Measurements from ENCODE around the gene GRIK3.
"Not testable (repeated sequence)": the region's sequence is repeated elsewhere in the genome, so short reads cannot be mapped to it uniquely, and the experiment has no call there.

The GRIK3 gene

GRCh38 chr1:36783475-36783874 is 250.8 kb downstream of the GRIK3 start:
- DNase-seq (ENCODE audit: low read depth) = no peak

DNA sequence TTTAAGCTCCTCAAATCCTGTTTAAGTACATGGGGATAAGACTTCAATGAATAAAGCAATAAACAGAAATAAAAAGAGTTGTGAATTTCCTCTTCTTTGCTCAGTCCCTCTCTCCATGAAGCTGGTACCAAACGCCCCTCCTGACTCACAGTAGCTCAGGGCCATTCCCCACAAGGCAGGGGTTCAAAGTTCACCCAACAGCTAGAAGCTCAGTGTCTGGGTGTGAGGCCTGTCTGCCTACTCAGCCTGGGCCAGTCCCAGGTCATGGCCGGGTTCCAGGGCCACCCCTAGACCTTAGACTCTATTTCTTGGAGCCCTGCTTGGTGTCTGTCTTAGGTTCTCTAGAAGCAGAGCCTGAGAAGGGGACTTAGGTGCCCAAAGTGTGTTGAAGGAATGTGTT is 251.5 kb downstream of the GRIK3 start:
- DNase-seq (ENCODE audit: low read depth) = no peak

DNA sequence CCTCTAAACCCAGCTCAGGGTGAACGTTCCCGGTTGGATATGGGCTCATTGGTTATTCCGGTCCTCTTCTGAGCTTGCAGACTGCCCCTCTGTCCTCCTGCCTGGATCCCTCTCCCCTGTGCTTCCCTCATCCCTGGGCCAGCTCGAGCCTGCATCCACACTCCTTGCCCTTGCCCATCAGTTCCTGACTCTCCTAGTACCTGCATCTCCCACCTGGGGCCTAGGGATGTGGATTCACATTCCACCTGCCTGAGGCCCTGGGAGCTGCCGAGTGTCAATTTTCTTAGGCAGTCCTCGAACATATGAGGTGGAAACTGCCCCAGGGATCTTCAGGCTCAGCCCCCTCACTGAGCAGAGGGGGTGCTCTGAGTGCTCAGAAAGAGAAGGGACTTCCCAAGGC is 252.2 kb downstream of the GRIK3 start:
- no peak for DNase-seq (ENCODE audit: low read depth)

DNA sequence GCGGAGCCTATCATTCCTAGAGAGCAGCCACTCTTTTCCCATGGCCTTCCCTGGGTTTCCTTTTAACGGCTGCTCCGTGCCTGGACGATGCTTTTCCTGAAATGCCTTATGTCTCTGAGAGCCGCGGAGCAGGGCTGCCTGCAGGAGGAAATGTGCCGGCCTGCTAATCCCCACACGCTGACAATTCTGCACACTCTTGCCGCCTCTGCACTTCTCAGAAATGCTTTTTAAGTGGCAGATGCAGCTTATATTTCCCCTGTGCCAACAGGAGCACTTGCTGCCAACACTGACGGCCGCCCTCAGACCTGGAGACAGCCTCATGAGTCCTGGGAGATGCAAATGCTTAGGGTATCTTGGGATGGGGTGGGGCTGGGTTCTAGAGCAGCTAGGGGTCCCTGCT is 253.2 kb downstream of the GRIK3 start:
- no peak for DNase-seq (ENCODE audit: low read depth)

DNA sequence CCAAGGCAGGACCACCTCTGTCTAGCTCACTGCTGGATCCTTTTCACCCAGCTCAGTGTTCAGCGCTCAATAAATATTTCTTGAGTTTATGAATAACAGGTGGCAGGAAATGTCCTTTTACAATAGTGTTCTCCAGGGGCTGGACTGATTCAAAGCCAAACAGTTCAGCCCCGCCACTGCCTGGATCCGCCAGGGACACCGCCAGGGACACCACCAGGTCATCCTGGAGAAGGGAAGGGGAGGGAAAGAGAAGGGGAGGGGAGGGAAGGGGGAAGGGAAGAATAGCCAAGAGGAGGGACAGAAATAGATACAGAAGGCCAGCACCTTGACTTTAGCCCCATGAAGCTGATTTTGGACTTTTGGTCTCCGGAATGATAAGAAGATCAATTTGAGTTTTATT is 255.6 kb downstream of the GRIK3 start:
- no peak for DNase-seq (ENCODE audit: low read depth)

- DNase-seq (ENCODE audit: low read depth) = no peak
These were observed 257.1 kb downstream of the GRIK3 start for GRCh38 chr1:36776948-36777831.

DNA sequence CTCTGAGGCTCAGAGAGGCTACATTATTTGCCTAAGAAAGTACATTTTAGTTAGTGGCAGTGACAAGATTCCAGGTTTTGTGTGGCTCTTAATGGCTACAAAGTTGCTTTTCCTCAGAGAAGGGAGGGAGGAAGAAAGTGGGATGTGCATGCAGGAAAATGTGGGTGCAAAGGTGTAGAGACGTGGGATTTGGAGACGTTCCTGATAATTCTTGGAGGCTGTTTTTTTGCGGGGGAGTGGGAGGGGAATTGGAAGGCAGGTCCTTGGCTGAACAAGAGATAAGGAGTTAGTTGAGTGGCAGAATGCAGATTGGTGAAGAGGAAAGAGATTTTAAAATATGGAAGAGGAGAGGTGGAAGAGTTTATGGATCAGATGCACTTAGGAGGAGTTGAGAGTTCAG is 258.1 kb downstream of the GRIK3 start:
- no peak for DNase-seq (ENCODE audit: low read depth)

GRCh38 chr1:36775716-36776115 is 258.6 kb downstream of the GRIK3 start:
- no peak for DNase-seq (ENCODE audit: low read depth)

DNA sequence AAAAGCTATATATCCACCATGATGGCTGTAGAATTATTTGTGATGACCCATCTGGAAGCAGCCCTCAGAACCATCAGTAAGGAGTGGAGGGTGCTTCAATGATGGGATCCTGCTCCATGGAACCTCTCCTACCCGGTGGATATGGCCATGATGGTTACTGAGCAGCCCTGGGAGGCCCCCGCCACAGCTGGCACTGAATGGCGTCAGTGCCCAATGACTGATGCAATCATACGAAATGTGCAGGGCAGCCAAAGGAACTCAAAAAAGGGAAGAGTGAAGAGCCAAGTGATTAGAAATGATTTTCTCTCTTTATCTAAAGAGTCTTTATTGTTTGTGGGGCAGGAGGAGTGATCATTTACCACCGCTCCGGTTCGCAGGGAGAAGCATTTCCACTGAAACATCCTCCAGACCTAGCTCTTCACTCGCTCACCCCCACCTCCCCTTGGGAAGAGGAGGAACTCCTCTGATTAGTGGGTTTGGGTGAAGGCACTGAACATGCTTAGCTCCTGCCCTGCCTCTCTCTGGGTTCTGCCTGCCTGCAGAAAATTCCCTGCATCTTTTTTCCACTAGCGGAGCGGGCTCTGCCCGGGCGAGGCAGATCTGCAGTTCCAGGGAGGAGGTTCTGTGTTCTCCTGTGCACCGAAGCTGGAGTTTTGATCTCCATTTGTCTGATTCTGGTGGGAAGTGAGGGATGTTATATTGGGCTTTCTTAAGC is 260.3 kb downstream of the GRIK3 start:
- no peak for DNase-seq (ENCODE audit: low read depth)

DNA sequence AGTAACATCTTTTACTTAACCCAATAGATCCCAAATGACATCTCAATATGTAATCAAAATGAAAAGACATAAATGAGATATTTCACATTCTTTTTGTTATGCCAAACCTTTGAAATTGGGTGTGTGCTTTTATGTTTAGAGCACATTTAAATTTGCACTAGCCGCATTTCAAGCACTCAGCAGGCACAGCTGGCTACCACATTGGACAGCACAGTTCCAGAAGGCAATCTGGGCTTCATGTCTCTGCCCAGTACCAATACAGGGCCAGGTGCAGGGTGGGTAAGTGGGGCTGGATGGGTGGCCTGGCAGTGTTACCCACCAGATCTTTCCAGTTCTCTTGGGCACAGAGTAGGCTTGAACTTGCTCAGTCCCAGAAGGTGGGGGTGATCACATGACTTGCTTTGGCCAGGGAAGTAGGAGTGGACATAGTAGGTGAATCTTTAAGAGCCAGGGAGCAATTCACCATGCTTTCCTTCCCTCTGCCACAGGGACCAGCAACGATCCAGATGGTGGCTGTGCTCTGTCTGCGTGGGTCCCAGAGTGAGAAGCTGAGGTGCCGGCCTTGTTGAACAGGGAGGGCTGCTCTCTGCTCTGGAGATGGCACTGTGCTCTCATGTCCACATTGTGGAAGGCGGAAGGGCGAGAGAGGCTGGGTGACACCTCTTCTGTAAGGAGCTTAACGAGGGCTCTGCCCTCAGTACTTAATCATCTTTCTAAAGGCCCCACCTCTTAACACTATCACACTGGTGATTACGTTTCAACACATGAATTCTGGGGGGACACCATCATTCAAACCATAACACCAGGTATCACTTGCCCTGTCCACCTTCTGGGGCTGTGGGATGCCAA is 261.4 kb downstream of the GRIK3 start:
- no peak for DNase-seq (ENCODE audit: low read depth)

GRCh38 chr1:36771660-36772284 is 262.5 kb downstream of the GRIK3 start:
- DNase-seq (ENCODE audit: low read depth) = no peak

DNA sequence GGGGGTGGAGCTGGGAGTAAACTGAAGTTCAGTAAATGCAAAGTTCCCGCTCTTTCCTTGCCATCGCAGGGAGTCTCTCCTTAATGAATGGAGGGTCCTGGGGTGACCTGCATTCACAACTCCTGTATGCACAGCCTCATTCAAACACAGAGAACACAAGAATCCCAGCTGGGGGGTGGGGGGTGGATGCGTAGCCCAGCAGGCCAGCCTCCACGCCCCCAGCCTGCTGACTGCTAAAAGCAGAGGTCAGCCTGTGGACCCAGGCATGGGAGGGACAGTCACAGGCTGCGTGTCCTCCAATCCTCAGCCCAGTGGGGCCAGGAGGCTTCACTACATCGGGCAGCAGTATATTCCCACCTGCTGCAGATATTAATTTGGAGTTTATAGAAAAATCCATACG is 263.1 kb downstream of the GRIK3 start:
- no peak for DNase-seq (ENCODE audit: low read depth)

- DNase-seq (ENCODE audit: low read depth) = no peak
These were observed 264.2 kb downstream of the GRIK3 start for GRCh38 chr1:36769886-36770830.

- no peak for DNase-seq (ENCODE audit: low read depth)
These were observed 265.7 kb downstream of the GRIK3 start for GRCh38 chr1:36768486-36769178.

- not testable (repeated sequence) for DNase-seq (ENCODE audit: low read depth)
These were observed 266.9 kb downstream of the GRIK3 start for GRCh38 chr1:36767429-36767828.

GRCh38 chr1:36766481-36766880 is 267.8 kb downstream of the GRIK3 start:
- no peak for DNase-seq (ENCODE audit: low read depth)

DNA sequence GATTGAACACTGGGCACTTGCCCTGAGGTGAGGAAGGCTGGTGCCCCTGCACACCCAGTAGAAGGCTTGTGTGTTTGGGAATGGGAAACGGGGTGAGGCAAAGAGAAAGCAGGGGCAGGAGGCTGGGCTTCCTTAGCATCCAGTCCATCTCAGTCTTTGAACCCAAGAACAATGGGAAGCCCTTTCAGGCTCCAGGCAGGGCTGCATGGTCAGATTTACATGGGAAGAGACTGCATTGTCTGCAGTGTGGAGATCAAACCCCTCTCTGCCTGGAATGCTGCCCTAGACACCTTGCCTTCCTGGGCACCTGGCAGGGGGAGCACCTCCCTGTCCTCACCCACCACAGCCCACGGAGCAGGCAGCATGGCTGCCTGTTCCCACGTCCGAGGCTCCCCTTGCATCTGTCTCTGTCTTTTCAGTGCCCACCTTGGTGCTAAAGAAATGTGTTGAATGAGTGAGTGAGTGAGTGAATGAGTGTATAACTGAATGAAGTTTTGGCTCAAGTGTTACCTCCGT is 268.5 kb downstream of the GRIK3 start:
- no peak for DNase-seq (ENCODE audit: low read depth)

DNA sequence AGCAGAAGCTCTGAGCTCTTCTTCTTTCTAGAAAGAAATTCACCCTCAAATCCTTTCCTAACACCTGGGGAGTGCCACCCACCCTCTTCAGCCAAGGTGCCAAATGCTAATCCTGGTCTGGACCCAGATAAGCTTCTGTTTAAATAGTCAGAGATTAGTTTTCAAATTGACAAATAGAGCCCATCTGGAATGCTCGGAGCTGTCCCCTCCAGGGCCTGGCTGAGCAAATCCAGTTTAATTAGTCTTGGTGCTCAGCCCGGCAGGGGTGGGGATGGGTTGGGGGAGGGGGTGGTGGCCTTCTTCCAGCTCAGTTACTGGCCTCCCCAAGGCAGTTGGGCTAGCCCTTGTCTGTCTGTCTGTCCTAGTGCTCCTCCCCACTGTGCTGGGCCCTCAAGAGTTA is 269.5 kb downstream of the GRIK3 start:
- no peak for DNase-seq (ENCODE audit: low read depth)

GRCh38 chr1:36763771-36764170 is 270.5 kb downstream of the GRIK3 start:
- no peak for DNase-seq (ENCODE audit: low read depth)

DNA sequence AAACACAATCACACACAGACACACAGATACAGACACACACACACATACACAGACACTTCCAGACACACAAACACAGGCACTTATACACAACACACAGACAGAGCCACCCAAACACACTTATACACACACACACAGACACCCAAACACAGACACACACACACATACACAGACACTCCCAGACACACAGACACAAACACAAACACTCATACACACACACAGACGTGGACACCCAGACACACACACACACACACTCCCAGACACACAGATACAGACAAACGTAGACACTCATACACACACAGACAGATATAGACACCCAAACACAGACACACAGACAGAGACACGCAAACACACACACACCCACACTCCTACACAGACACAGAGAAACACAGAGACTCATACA is 272.1 kb downstream of the GRIK3 start:
- DNase-seq (ENCODE audit: low read depth) = no peak
